Bronchial epithelial cell (primary cell): Measurements from ENCODE around the gene PARN. TPM values are rescaled to one million over a fixed set of nuclear protein-coding genes. Genes with fewer than 3 reads are reported as not detected.

Experiments
- DNase-seq: peaks from one replicate; pipeline ENCODE4 v3.0.0-alpha.2; 2010; ENCODE audit warnings: low read depth
- FAIRE-seq: peaks from 2 replicates; lab custom pipeline; 2011; peaks lifted over from hg19 to GRCh38; lab: Jason Lieb, UNC
- H3K27me3 ChIP-seq: 2 replicates; pipeline ENCODE4 v1.5.1; 2011; ENCODE audit warnings: low read length; ENCODE audit not compliant: control insufficient read depth, insufficient read depth
- H3K36me3 ChIP-seq: 2 replicates; pipeline ENCODE4 v1.5.1; 2011; ENCODE audit warnings: low read length; ENCODE audit not compliant: control insufficient read depth, insufficient read depth
- H3K4me3 ChIP-seq: 2 replicates; pipeline ENCODE4 v1.5.1; 2011; ENCODE audit warnings: mild to moderate bottlenecking, low read depth, low read length, control low read depth
- CTCF ChIP-seq: IDR thresholded peaks from 2 replicates; pipeline ENCODE4 v1.5.1; 2011; ENCODE audit warnings: mild to moderate bottlenecking, moderate library complexity, low read length, control low read depth, inconsistent platforms; ENCODE audit not compliant: insufficient read depth, severe bottlenecking
- total RNA-seq: library from RNA; depleted of rRNA; stranded (reverse); fragments of >200 nt; gene quantifications from 2 replicates; pipeline ENCODE4 v1.2.1, GENCODE V29; 2014

PARN gene
- total RNA-seq, 1 donor from 2014 or later = 18.7 TPM

- no peak for DNase-seq
- Histone ChIP-seq H3K27me3 (no peaks in the 10 kb centered on the region), H3K36me3 (no peaks in the 10 kb centered on the region), H3K4me3 (no peak overlapping the region)
- TF ChIP-seq CTCF = no peak
- FAIRE-seq = no peak
Measured at GRCh38 chr16:14496786-14497185, 133.3 kb downstream of the PARN start.

- DNase-seq (no peak), FAIRE-seq (no peak)
- no peaks in the 10 kb centered on the region for H3K36me3 ChIP-seq
- TF ChIP-seq CTCF = no peak
- no peaks in the 10 kb centered on the region for H3K27me3 ChIP-seq
- H3K4me3 ChIP-seq = no peak overlapping the region
Measured at GRCh38 chr16:14496047-14496770, 133.9 kb downstream of the PARN start.

GRCh38 chr16:14495213-14496046, 134.6 kb downstream of the PARN start:
- no peak for FAIRE-seq
- DNase-seq = no peak
- H3K4me3 ChIP-seq = no peak overlapping the region
- no peaks in the 10 kb centered on the region for H3K27me3 ChIP-seq
- H3K36me3 ChIP-seq = no peaks in the 10 kb centered on the region
- no peak for TF ChIP-seq CTCF

- FAIRE-seq (no peak), DNase-seq (peak; percentile 66)
- no peak overlapping the region for H3K4me3 ChIP-seq
- TF ChIP-seq CTCF = no peak
- H3K36me3 ChIP-seq = no peaks in the 10 kb centered on the region
- no peaks in the 10 kb centered on the region for H3K27me3 ChIP-seq
Measured at GRCh38 chr16:14494396-14494966, 135.6 kb downstream of the PARN start.

- no peak for TF ChIP-seq CTCF
Measured at GRCh38 chr16:14493791-14494190, 136.3 kb downstream of the PARN start.

More at GRCh38 chr16:14493791-14494190, 136.3 kb downstream of the PARN start:
- FAIRE-seq (no peak), DNase-seq (no peak)
- Histone ChIP-seq H3K36me3 (no peaks in the 10 kb centered on the region), H3K27me3 (no peaks in the 10 kb centered on the region), H3K4me3 (no peak overlapping the region)
